Renal cortical epithelial cell (primary cell): ENCODE results near the gene TSPAN32. TPM values are rescaled to one million over a fixed set of nuclear protein-coding genes. Genes with fewer than 3 reads are reported as not detected.
"Not testable (repeated sequence)": the region's sequence is repeated elsewhere in the genome, so short reads cannot be mapped to it uniquely, and the experiment has no call there.

Experiments used
- DNase-seq: peaks from one replicate; pipeline ENCODE4 v3.0.0-alpha.2; 2011; ENCODE audit warnings: low read depth
- total RNA-seq: library from RNA; depleted of rRNA; stranded (reverse); fragments of >200 nt; gene quantifications from 2 replicates; pipeline ENCODE4 v1.2.3, GENCODE V29; 2014

Gene TSPAN32
- total RNA-seq, 1 donor from 2014 or later: not detected

DNA sequence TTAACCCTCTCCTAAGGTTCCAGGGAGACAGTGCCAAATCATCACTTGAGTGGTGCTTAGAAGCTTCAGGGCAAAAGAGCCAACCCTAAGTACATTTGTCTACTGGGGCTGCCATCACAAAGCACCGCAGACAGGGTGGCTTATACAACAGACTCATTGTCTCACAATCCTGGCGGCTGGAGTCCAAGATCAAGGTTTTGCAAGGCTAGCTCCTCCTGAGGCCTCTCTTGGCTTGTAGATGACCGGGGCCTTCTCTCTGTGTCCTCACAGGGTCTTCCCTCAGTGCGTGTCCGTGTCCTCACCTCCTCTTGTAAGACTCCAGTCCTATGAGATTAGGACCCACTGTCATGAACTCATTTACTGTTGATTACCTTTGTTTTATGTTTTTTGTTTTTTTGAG lies 41.2 kb downstream of the TSPAN32 start:
- DNase-seq: no peak

DNA sequence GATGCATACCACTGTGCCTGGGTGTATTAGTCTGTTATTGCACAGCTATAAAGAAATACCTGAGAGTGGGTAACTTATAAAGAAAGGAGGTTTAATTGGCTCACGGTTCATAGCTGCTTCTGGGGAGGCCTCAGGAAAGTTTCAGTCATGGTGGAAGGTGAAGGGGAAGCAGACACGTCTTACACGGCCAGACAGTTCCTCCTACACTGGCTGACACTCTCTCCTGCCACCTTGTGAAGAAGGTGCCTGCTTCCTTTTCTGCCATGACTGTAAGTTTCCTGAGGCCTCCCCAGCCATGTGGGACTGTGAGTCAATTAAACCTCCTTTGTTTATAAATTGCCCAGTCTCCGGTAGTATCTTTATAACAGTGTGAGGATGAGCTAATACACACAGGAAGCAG lies 41.7 kb downstream of the TSPAN32 start:
- DNase-seq: no peak

DNA sequence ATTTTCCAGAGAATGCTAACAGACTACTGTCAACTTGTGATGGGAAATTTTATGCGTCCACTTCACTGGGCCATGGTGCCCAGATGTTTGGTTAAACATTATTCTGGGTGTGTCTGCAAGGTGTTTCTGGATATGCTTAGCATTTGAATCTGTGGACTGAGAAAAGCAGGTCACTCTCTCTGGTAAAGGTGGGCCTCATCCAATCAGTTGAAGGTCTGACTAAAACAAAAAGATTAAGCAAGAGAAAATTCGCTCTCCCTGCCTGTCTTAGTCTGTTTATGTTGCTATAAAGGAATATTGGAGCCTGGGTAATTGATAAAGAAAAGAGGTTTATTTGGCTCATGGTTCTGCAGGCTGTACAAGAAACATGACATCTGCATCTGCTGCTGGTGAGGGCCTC lies 43.2 kb downstream of the TSPAN32 start:
- no peak for DNase-seq

DNA sequence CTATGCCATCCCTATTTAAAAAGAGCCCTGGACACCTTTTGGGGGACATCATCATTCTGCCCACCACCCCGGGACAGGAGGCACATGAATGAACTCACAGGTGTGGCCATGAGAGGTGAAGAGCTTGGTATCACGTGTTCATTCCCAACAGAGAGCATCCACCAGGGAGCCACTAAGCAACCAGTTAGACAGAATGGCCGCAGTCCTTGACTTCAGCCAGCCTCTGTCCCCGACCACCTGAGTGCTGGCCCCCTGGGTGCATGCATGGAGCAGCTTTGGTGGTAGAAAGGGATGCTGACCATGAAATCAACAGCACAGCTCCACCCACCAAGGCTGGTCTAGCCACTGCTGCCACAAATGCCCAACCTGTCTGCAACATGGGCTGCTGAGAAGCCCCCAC lies 44.2 kb downstream of the TSPAN32 start:
- no peak for DNase-seq

DNA sequence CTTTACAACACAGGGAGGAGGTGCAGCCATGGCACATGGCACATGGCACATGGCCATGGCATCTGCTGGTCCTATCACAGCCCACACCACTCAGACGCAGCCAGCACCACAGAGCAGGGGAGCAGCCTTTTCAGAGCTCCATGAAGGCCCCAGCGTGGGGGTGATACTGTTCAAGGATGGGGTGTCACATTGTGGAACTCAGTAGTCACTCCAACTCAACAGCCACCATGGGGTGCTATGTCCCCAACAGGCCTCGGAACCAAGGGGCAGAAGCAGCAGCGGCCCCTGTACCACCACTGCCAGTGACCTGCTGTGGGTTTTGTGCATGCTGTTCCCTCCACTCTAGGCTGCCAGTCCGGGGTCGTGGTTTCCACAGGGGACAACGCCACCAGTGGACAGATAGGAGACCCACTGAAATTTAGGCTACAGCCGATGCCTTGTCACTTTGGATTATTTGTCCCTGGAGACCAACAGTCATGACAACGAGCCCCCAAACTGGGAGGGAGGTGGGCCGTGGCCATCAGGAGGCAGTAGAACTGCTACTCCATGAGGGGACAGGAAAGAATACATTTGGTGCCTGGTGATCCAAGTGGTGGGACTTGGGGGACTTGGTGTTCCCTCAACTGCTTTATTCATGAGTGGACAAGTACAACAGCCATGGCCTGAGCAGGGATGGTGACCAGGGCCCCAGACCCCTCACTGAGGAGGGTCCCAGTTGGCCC lies 44.9 kb downstream of the TSPAN32 start:
- DNase-seq: no peak

DNA sequence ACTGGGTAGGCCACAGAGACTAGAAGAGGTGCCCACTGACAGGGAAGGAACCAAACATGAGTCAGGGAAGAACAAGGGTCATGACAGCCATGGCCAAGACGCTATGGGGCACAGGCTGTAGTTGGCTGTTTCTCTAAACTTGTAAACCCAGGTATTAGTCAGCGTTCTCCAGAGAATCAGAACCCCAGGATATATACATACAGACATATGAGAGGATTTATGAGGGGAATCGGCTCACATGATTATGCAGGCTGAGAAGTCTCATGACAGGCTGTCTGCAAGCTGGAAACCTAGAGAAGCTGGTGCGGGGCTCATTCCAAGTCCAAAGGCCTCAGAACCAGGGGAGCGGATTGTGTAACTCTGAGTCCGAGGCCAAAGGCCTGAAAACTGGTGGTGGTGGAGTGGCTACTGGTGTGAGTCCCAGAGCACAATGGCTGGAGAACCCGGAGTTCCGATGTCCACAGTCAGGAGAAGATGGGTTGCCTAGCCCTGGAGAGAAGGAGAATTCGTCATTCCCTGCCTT lies 45.6 kb downstream of the TSPAN32 start:
- DNase-seq: no peak

DNA sequence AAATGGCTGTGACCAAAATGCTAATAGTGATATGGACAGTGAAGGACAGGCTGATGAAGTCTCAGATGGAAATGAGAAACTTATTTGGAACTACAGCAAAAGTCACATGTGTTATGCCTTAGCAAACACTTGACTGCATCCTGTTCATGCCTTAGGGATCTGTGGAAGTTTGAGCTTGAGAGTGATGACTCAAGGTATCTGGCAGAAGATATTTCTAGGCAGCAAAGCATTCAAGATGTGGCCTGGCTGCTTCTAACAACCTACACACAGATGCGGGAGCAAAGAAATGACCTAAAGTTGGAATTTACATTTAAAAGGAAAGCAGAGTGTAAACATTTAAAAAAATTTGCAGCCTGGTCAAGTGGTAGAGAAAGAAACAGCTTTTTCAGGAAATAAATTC lies 47.2 kb downstream of the TSPAN32 start:
- peak; percentile 11 for DNase-seq

DNA sequence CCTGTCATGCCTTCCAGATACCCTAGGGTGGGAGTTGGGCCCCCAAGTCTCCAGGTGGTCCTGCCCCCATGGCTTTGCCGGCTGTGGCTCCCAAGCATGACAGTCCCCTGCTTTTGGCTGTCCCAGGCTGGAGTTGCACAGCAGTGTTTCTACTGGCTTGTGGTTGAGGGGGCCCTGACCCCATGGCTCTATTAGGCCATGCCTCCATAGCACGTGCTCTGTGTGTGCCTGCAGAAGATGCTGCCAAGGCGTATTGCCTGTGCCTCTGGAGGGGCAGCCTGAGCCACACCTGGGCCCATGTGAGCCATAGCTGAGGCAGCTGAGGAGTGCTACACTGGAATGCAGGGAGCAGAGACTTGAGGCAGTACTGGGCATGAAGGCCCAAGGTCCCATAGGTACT lies 49.9 kb downstream of the TSPAN32 start:
- DNase-seq: no peak

DNA sequence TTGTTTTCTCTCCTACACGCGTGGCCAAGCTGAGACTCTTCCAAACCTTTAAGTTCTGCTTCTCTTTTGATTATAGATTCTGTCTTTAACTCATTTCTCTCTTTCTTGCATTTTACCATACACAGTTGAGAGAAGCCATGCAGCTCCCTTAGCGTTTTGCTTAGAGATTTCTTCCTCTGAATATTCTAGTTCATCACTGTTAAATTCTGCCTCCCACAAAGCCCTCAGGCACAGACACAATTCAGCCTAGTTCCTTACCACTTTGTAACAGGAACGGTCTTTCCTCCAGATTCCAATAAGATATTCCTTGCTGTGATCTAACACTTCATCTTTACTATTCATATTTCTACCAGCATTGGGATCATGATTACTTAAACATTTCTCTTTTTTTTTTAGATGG lies 50.6 kb downstream of the TSPAN32 start:
- DNase-seq: no peak

DNA sequence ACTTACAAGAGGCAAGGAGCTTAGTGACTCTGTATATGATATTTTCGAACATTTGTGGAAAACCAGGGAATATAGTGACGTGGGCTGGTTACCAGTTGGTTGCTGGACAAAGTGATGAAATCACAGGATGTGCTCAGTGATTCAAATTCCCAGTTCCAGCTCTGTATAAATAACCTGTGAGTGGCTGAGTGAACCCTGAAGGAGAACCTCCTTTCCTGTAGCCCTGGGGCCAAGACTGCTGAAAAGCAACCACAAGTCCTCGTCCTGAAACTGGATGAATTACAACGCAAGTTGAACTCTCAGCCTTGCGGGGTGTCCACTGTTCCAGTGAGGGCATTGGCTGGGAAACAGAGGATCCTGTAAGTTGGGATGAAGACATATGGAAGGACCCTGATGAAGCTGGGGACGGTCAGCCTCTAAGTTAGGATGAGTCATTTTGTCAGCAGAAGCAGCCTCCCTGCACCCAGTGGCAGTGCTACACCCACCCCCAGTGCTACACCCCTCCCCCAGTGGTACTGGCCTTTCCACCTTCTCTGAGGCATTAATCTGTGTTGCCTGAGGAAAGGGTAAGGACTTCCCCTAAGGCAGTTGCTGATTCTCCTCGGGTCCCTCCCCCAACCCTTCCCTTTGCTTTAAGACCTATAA lies 53.3 kb downstream of the TSPAN32 start:
- peak; percentile 45 for DNase-seq

DNA sequence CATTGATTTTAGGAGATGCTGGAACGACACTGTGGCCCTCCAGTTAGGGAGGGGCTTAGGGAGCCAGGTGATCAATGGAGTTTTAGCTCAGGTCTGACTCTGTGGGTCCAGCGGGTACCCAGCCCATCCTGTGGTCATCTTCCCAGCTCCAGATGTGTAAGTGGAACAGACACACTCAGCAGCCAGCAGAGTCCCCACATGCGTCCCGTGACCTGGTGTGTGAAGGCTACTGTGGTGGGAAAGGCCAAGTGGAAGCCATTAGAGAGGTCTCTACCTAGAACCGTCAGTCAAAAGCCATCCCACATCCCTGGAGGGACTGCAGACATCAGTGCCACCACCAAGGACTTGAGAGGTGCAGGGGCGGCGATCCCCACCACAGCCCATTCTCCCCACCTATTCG lies 55.4 kb downstream of the TSPAN32 start:
- no peak for DNase-seq

DNA sequence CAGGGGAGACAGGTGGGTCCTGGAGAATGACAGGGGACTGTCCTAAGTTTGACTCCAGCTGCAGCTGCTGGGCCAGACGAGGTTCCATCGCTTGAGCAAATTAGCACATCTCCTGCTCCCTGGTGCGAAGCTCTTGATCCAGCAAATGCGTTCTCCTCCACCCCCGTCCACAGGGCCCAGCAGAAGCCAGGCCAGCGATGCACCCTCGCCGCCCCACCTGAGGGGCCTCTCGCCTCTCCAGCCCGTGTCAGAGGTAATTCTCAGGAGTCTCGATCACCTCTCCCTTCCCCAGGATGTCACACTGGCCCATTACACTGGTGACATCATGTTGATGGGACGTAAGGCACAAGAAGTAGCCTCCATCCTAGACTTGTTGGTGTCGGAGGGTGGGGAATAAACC lies 55.8 kb downstream of the TSPAN32 start:
- DNase-seq: not testable (repeated sequence)

DNA sequence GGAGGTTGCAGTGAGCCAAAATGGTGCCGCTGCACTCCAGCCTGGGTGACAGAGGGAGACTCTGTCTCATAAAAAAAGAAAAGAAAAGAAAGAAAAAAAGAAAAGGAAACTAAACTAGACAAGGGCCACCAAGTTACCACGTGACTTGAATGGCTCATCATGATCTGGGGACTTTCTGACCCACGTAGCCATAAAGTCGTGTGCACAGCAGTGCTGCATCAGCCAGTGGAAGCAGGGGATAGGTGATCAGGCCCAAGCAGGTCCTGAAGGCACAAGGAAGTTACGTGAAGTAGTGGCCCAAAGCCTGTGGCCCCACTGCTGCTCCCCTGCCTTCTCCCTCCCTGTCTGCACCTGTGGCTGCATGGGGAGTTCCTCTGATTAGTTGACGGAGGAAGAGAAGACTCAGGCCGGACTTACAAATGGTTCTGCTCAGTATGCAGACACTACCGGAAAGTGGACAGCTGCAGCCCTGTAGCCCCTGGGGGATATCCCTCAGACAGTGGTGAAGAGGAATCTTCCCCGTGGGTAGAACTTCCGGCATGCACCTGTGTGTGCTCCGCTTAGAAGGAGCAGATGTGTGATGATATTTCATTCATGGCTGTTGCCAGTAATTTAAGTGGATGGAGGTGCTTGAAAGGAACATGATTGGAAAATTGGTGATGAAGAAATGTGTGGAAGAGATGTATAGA lies 57.1 kb downstream of the TSPAN32 start:
- DNase-seq: no peak

DNA sequence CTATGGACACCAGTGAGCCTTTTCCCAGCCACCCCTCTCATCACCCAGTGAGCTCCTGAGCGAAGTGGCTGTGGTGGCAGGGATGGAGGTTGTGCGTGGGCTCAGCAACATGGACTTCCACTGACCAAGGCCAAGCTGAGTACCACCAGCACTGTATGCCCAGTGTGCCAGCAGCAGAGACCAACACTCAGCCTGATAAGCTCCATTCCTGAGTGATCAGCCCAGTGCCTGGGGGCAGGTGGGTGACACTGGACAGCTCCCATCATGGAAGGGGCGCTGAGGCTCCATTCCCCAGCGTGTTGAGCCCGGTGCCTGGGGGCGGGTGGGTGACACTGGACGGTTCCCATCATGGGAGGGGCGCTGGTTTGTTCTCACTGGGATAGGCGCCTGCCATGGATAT lies 57.7 kb downstream of the TSPAN32 start:
- DNase-seq: no peak

DNA sequence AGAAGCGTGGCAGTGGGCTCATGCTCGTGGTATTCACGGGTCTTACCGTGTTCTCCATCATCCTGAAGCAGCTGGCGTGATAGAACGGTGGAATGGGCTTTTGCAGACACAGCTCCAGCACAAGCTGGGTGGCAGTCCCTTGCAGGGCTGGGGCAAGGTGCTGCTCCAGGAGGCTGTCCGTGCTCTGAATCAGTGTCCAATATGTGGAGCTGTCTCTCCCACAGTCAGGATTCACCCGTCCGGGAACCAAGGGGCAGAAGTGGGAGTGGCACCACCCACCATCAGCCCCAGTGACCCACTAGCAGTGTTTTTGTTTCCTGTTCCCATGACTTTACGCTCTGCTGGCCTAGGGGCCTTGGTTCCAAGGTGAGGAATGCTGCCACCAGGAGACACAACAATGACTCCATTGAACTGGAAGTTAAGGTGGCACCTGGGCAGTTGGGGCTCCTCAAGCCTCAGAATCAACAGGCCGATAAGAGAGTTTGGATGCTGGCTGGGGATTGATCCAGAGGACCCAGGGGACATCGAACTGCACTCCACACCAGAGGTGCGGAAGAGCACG lies 58.3 kb downstream of the TSPAN32 start:
- DNase-seq: peak; percentile 17

DNA sequence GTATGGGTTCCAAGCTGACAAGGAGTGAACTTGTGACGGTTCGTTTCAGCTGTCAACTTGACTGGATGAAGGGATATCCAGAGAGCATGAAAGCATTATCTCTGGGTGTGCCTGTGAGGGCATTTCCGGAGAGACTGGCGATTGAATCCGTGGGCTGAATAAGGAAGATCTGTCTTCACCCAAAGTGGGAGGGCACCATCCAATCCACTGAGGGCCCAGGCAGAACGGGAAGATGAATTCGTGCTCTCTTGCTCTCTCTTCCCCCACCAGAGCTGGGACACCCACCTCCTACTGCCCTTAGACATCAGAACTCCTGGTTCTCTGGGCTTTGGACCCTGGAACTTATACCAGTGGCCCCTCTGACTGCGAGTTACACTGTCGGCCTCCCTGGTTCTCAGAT lies 59.8 kb downstream of the TSPAN32 start:
- no peak for DNase-seq

DNA sequence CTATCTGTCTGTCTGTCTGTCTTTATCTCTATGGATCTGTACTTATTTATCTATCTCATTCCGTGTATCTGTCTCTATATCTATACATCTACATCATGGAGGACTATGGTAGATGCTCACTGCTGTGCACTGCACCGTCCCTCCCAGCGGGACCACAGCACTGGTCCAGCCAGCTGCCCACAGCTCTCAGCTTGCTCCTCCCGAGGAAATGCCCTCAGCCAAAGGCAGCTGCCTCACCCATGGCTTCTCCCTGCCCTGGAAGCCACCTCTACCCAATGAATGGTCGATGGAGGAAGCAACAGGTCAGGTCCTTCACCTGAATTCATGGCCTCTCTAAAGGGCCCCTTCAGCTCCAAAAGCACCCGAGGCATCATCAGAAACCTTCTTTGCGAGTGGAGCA lies 60.6 kb downstream of the TSPAN32 start:
- no peak for DNase-seq

DNA sequence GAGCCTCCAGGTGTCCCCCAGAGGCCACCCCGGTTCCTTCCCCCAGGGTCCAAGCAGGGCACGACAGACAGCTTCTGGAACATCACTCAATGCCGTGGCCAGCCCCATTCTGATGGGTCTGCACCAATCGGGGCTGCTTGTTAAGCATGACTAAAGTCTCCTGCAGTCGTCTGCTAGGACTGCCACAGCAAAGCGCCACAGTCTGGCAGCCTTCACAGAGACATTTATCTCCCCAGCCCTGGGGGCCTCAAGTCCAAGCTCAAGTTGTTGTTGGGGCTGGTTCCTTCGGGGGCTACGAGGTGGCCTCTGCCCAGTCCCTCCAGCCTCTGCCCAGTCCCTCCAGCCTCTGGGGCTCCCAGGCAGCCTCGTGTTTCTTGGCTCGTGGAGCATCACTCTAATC lies 61.3 kb downstream of the TSPAN32 start:
- DNase-seq: no peak

DNA sequence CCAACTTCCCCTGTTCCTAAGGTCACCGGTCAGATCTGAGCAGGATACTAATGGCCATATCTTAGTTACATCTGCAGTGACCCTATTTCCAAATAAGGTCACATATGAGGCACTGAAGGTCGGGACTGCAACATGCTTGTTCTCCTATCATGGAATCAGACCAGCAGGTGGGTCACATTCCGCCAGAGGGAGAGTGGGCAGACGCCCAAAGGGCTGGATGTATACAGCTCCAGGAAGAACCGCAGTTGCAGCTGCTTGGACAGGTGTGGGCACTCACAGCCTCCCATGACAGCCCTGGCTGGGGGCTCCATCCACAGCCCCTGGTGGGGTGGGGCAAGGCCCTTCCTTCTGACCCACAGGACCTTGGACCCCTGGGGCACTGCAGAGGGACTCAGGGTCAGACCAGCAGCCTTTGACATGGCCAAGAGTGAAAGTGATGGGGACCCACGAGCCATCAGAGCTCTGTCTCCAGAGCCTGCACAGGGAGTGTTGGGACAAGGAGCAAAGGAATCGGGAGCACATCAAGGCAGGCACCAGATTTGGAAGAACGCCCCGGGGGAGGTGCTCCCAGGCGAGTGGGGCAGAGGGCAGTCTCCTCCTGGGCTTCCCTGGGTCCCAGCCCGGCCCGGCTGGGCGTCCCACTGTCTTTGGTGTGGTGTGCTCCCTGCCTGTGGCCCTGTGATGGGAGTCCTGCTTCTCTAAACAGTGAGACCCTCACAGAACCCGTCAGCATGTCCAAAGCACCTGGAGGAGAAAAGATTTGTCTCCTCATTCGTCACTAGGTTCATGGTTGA lies 62.0 kb downstream of the TSPAN32 start:
- DNase-seq: no peak

DNA sequence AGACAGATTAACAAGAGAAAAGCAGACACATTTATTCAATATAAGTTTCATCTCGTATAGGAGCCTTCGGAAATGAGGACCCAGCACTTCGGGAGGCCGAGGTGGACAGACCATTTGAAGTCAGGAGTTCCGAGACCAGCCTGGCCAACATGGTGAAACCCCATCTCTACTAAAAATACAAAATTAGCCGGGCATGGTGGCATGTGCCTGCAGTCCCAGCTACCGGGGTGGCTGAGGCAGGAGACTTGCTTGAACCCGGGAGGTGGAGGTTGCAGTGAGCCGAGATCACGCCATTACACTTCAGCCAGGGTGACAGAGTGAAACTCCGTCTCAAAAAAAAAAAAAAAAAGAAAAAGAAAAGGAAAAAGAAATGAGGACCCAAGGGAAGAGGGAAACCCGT lies 62.6 kb downstream of the TSPAN32 start:
- not testable (repeated sequence) for DNase-seq

DNA sequence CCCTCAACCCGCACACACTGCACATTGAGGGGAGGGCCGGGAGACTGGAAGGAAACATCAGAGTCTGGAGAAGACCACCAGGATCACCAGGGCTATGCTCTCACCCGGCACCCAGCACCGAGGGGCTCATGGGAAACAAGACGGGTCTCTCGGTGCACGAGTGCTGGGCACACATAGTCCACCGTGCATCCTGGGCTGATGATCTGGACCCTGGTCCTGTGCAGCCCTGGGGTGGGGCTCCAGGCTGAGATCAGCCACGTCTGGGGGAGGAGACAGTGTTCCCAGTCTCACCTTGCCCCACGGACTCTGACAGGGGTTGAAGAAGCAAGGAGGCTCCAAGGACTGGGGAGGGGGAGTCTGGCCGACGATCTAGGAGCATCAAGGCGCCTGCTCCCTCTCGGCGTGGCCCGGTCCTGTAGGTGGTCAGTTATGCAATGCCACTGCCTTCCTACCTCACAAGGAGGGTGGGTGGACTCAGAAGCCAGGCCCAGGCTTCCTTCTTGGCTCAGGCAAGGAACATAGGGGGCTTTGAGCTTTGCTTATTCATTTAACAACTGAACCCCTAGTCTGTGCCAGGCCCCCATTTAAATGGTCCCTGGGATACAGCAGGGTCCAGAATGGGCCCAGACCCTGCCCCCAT lies 63.9 kb downstream of the TSPAN32 start:
- no peak for DNase-seq
